HepG2 (cell line): ENCODE measurements around the gene CHCHD5. TPM values are rescaled to one million over a fixed set of nuclear protein-coding genes. Genes with fewer than 3 reads are reported as not detected.

Experiments used
- AHR ChIP-seq: IDR thresholded peaks from 2 replicates; pipeline ENCODE4 v1.6.1; 2018; ENCODE audit warnings: missing genetic modification reagents, missing compliant biosample characterization
- BRCA1 ChIP-seq: sonication (generic); formaldehyde crosslinking; IDR thresholded peaks from 2 replicates; pipeline ENCODE4 v1.4.0; 2020; ENCODE audit warnings: missing genetic modification reagents
- HOXA3 ChIP-seq: sonication (generic); formaldehyde crosslinking; IDR thresholded peaks from 2 replicates; pipeline ENCODE4 v1.5.0; 2020; ENCODE audit warnings: missing genetic modification reagents
- HOXA5 ChIP-seq: sonication (generic); formaldehyde crosslinking; IDR thresholded peaks from 2 replicates; pipeline ENCODE4 v1.4.0; 2020; ENCODE audit warnings: missing genetic modification reagents
- JARID2 ChIP-seq: sonication (generic); formaldehyde crosslinking; IDR thresholded peaks from 2 replicates; pipeline ENCODE4 v1.8.1; 2023; ENCODE audit warnings: missing genetic modification reagents, inconsistent platforms; ENCODE audit not compliant: insufficient replicate concordance
- MYNN ChIP-seq: sonication (generic); formaldehyde crosslinking; IDR thresholded peaks from 2 replicates; pipeline ENCODE4 v1.4.0; 2020; ENCODE audit warnings: mild to moderate bottlenecking, low read depth, missing genetic modification reagents
- NFIB ChIP-seq: sonication (generic); formaldehyde crosslinking; IDR thresholded peaks from 2 replicates; pipeline ENCODE4 v1.9.0; 2021; ENCODE audit warnings: missing genetic modification reagents, mild to moderate bottlenecking, borderline replicate concordance
- PTBP1 ChIP-seq: fragments of 200-400 bp; formaldehyde crosslinking; IDR thresholded peaks from 2 replicates; pipeline ENCODE4 v1.6.1; 2018; ENCODE audit warnings: low read length, low read depth; ENCODE audit not compliant: poor library complexity, severe bottlenecking
- RFX5 ChIP-seq: IDR thresholded peaks from 2 replicates; pipeline ENCODE4 v1.6.1; 2011; ENCODE audit warnings: low read depth, low read length, improper control_type of control experiment
- SKI ChIP-seq: fragments of 450-650 bp; IDR thresholded peaks from one replicate; pipeline ENCODE4 v1.6.1; 2018; ENCODE audit warnings: mild to moderate bottlenecking; ENCODE audit not compliant: partially characterized antibody
- SMYD3 ChIP-seq: sonication (generic); formaldehyde crosslinking; IDR thresholded peaks from 2 replicates; pipeline ENCODE4 v1.8.1; 2023; ENCODE audit warnings: mild to moderate bottlenecking, missing genetic modification reagents
- SNAI1 ChIP-seq: sonication (generic); formaldehyde crosslinking; IDR thresholded peaks from 2 replicates; pipeline ENCODE4 v1.5.0; 2020; ENCODE audit warnings: mild to moderate bottlenecking, missing genetic modification reagents, borderline replicate concordance
- ZNF350 ChIP-seq: sonication (generic); formaldehyde crosslinking; IDR thresholded peaks from 2 replicates; pipeline ENCODE4 v1.4.0; 2020; ENCODE audit warnings: mild to moderate bottlenecking, low read depth, missing genetic modification reagents, borderline replicate concordance
- ZNF605 ChIP-seq: sonication (generic); formaldehyde crosslinking; IDR thresholded peaks from 2 replicates; pipeline ENCODE4 v1.8.0; 2022; ENCODE audit warnings: mild to moderate bottlenecking, missing genetic modification reagents
- ZNF749 ChIP-seq: sonication (generic); formaldehyde crosslinking; IDR thresholded peaks from 2 replicates; pipeline ENCODE4 v1.8.0; 2022; ENCODE audit warnings: mild to moderate bottlenecking, missing genetic modification reagents, moderate library complexity, borderline replicate concordance
- ZSCAN25 ChIP-seq: sonication (generic); formaldehyde crosslinking; IDR thresholded peaks from 2 replicates; pipeline ENCODE4 v1.8.0; 2022; ENCODE audit warnings: mild to moderate bottlenecking, missing genetic modification reagents
- ZSCAN31 ChIP-seq: sonication (generic); formaldehyde crosslinking; IDR thresholded peaks from 2 replicates; pipeline ENCODE4 v1.5.0; 2020; ENCODE audit warnings: low read depth, mild to moderate bottlenecking, missing genetic modification reagents
- polyA plus RNA-seq, 8 experiments: library from polyadenylated mRNA; depleted of rRNA in 3 of 8; stranded (reverse) in 7 of 8; unstranded in 1 of 8; fragments of >200 nt; fragmentation: Illumina TruSeq in 4 of 8; extraction: Trizol in 4 of 8; gene quantifications; 2 replicates each; pipeline versions ENCODE4 v1.2.1 to v1.2.3, GENCODE V29; 2011 to 2016; ENCODE audit warnings: low read depth in 4 of 8, missing spikeins in 1 of 8, mixed read lengths in 1 of 8; ENCODE audit not compliant: insufficient read depth in 1 of 8
- total RNA-seq, 5 experiments: library from RNA; depleted of rRNA; stranded (reverse); fragments of >200 nt; fragmentation: Illumina TruSeq; extraction: Trizol; gene quantifications; 2 replicates each; pipeline ENCODE4 v1.2.3, GENCODE V29; 2016; ENCODE audit warnings: low read depth in 1 of 5
- TF ChIP-seq, protein P1 (sequence below): sonication (generic); formaldehyde crosslinking; IDR thresholded peaks from 2 replicates; pipeline ENCODE4 v1.4.0; 2020; ENCODE audit warnings: low read depth, missing genetic modification reagents
- TF ChIP-seq, protein P2 (sequence below): sonication (generic); formaldehyde crosslinking; conservative IDR thresholded peaks from 2 replicates; pipeline ENCODE4 v1.5.0; 2020; ENCODE audit warnings: missing genetic modification reagents
- TF ChIP-seq, protein P3 (sequence below): sonication (generic); formaldehyde crosslinking; IDR thresholded peaks from 2 replicates; pipeline ENCODE4 v1.8.0; 2022; ENCODE audit warnings: mild to moderate bottlenecking, missing genetic modification reagents

Gene CHCHD5
- total and polyA plus RNA-seq, 2 of the 13 experiments (the other 11 are each of a cell fraction or from before 2014, with no cell fraction given) = 19.0 to 23.9 TPM

DNA sequence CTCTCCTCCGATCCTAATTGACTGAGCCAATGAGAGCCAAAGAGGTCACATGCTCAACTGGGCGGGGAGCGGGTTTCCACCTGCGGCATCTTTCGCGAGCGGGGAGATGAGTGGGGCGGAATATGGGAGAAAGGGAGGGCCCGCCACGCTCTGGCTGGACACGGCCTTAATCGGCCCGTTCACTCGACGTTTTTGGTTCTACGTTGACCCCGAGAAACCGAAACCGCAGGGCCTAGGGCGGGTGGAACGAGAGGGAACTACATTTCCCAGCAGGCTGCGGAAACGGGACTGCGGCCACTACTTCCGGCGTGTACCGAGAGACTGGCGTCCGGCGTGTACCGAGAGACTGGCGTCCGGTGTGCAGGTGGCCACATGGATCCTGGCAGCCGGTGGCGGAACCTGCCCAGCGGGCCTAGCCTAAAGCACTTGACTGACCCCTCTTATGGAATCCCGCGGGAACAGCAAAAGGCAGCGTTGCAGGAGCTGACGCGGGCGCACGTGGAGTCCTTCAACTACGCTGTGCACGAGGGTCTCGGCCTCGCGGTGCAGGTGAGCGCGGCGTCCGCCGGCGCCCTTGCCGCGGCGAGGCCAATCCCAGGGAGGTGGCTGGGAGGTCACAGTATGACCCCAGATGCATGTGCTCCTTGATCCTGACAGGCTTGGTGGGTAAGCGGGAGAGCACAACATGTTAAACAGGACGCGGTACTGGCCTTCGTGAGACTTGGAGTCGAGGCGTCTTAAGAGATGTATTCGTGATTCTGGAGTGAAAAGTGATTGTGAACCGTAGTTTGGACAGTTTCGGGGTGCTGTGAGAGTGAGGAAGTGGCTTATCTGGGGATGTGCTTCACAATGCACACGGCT is 42.1 kb upstream of the CHCHD5 start, which contains the start of gene POLR1B (continued):
- TF ChIP-seq BRCA1 (CRISPR knock-in tag) (peak; percentile 46; the same call in 1 of the 2 replicates), ZNF605 (CRISPR knock-in tag) (peak; percentile 86), SKI (peak; percentile 28), HOXA5 (CRISPR knock-in tag) (peak; percentile 78; the same call in 1 of the 2 replicates), PTBP1 (peak; percentile 79), NFIB (0 out of 2 replicates have a peak, but pooled peaks have one; percentile 77), HOXA3 (CRISPR knock-in tag) (peak; percentile 95), ZSCAN25 (CRISPR knock-in tag) (peak; percentile 34; the same call in 1 of the 2 replicates), MYNN (CRISPR knock-in tag) (peak; percentile 74), ZSCAN31 (CRISPR knock-in tag) (no peak; the same call in 1 of the 2 replicates), SNAI1 (CRISPR knock-in tag) (peak; percentile 95; the same call in 1 of the 2 replicates), AHR (CRISPR knock-in tag) (peak; percentile 99; the same call in 1 of the 2 replicates), RFX5 (no peak), ZNF350 (CRISPR knock-in tag) (peak; percentile 93), JARID2 (CRISPR knock-in tag) (no peak), ZNF749 (peak; percentile 93), SMYD3 (CRISPR knock-in tag) (peak; percentile 91; the same call in 1 of the 2 replicates)
- TF ChIP-seq, protein P1, sequence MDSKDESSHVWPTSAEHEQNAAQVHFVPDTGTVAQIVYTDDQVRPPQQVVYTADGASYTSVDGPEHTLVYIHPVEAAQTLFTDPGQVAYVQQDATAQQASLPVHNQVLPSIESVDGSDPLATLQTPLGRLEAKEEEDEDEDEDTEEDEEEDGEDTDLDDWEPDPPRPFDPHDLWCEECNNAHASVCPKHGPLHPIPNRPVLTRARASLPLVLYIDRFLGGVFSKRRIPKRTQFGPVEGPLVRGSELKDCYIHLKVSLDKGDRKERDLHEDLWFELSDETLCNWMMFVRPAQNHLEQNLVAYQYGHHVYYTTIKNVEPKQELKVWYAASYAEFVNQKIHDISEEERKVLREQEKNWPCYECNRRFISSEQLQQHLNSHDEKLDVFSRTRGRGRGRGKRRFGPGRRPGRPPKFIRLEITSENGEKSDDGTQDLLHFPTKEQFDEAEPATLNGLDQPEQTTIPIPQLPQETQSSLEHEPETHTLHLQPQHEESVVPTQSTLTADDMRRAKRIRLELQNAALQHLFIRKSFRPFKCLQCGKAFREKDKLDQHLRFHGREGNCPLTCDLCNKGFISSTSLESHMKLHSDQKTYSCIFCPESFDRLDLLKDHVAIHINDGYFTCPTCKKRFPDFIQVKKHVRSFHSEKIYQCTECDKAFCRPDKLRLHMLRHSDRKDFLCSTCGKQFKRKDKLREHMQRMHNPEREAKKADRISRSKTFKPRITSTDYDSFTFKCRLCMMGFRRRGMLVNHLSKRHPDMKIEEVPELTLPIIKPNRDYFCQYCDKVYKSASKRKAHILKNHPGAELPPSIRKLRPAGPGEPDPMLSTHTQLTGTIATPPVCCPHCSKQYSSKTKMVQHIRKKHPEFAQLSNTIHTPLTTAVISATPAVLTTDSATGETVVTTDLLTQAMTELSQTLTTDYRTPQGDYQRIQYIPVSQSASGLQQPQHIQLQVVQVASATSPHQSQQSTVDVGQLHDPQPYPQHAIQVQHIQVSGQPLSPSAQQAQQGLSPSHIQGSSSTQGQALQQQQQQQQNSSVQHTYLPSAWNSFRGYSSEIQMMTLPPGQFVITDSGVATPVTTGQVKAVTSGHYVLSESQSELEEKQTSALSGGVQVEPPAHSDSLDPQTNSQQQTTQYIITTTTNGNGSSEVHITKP (CRISPR knock-in tag) = peak; percentile 91
- TF ChIP-seq, protein P2, sequence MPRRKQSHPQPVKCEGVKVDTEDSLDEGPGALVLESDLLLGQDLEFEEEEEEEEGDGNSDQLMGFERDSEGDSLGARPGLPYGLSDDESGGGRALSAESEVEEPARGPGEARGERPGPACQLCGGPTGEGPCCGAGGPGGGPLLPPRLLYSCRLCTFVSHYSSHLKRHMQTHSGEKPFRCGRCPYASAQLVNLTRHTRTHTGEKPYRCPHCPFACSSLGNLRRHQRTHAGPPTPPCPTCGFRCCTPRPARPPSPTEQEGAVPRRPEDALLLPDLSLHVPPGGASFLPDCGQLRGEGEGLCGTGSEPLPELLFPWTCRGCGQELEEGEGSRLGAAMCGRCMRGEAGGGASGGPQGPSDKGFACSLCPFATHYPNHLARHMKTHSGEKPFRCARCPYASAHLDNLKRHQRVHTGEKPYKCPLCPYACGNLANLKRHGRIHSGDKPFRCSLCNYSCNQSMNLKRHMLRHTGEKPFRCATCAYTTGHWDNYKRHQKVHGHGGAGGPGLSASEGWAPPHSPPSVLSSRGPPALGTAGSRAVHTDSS (CRISPR knock-in tag) = no peak
- TF ChIP-seq, protein P3, sequence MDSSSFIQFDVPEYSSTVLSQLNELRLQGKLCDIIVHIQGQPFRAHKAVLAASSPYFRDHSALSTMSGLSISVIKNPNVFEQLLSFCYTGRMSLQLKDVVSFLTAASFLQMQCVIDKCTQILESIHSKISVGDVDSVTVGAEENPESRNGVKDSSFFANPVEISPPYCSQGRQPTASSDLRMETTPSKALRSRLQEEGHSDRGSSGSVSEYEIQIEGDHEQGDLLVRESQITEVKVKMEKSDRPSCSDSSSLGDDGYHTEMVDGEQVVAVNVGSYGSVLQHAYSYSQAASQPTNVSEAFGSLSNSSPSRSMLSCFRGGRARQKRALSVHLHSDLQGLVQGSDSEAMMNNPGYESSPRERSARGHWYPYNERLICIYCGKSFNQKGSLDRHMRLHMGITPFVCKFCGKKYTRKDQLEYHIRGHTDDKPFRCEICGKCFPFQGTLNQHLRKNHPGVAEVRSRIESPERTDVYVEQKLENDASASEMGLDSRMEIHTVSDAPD (CRISPR knock-in tag) = peak; percentile 81; the same call in 1 of the 2 replicates
